Measurements from ENCODE around the gene MRPL38. TPM values are rescaled to one million over a fixed set of nuclear protein-coding genes. Genes with fewer than 3 reads are reported as not detected.

MRPL38 gene
- total RNA-seq, 2 donors from 2014 or later, result 40.3 to 85.6 TPM

- peaks cover 8% of the 10 kb centered on the region for H3K4me1 ChIP-seq (replicated peaks)
- H3K27me3 ChIP-seq (replicated peaks; ENCODE audit: insufficient read depth), result no peaks in the 10 kb centered on the region
- H3K9me3 ChIP-seq, result no peaks in the 10 kb centered on the region
- intact Hi-C loops (cut with DNase I), result loop anchor here (2.0 kb wide), 1 partner anchor 41 kb away; the partner anchor contains the start of gene TRIM65
- peaks cover 0 to under 1% of the 10 kb centered on the region in 2 donors for H3K36me3 ChIP-seq
- peak overlapping the region; percentile 72 to 89 for H3K4me3 ChIP-seq
- 2% methylated on average over 24 of the region's 24 CpGs for WGBS
- H3K27ac ChIP-seq, result peak overlapping the region; percentile 98
- no peak for TF ChIP-seq CTCF (IDR thresholded peaks at IDR 0.05)
- TF ChIP-seq POLR2A (IDR thresholded peaks at IDR 0.05), result no peak
- TF ChIP-seq POLR2AphosphoS5 (IDR thresholded peaks at IDR 0.05), result no peak
- DNase-seq (ENCODE audit: low spot score), result no peak
Observed at GRCh38 chr17:75856062-75856756, 48.5 kb downstream of the MRPL38 start.

GRCh38 chr17:75855310-75856061, 49.2 kb downstream of the MRPL38 start, which contains the start of gene WBP2:
TSS of gene WBP2 (minus strand) at chr17:75855335. CDS start at chr17:75855297, 38 bp downstream.
- H3K9me3 ChIP-seq, result no peaks in the 10 kb centered on the region
- intact Hi-C loops (cut with DNase I), result loop anchor here (2.0 kb wide), 3 partner anchors 17 to 71 kb away; partner anchors contain the start of genes TRIM65 and UNK
- H3K27ac ChIP-seq, result peak within 1 kb of the TSS; percentile 98
- WGBS, result under 1% methylated on average over 58 of the region's 58 CpGs
- TF ChIP-seq POLR2A (IDR thresholded peaks at IDR 0.05), result peak; percentile 99
- TF ChIP-seq CTCF (IDR thresholded peaks at IDR 0.05), result peak; percentile 31 to 92 (median 50)
- TF ChIP-seq POLR2AphosphoS5 (IDR thresholded peaks at IDR 0.05), result peak; percentile 100
- H3K4me3 ChIP-seq, result peak within 1 kb of the TSS; percentile 72 to 89
- H3K4me1 ChIP-seq (replicated peaks), result peaks cover 8% of the 10 kb centered on the region
- H3K36me3 ChIP-seq, result peaks cover 6 to 8% of the 10 kb centered on the region in 2 donors
- no peaks in the 10 kb centered on the region for H3K27me3 ChIP-seq (replicated peaks; ENCODE audit: insufficient read depth)
- peak; percentile 100 for DNase-seq (ENCODE audit: low spot score)

GRCh38 chr17:75854881-75855309, 49.8 kb downstream of the MRPL38 start:
- intact Hi-C loops (cut with DNase I), result loop anchor here (2.0 kb wide), 2 partner anchors 18 to 70 kb away; partner anchors contain the start of gene UNK

GRCh38 chr17:75854101-75854748, 50.5 kb downstream of the MRPL38 start:
- 29% methylated on average over 7 of the region's 7 CpGs for WGBS
- H3K27me3 ChIP-seq (replicated peaks; ENCODE audit: insufficient read depth), result no peaks in the 10 kb centered on the region
- intact Hi-C loops (cut with DNase I), result loop anchor here (2.0 kb wide), 2 partner anchors 19 to 69 kb away; partner anchors contain the start of gene UNK
- no peaks in the 10 kb centered on the region for H3K9me3 ChIP-seq
- peaks cover 14 to 16% of the 10 kb centered on the region in 2 donors for H3K36me3 ChIP-seq
- peak; percentile 53 for TF ChIP-seq POLR2AphosphoS5 (IDR thresholded peaks at IDR 0.05)
- no peak for TF ChIP-seq POLR2A (IDR thresholded peaks at IDR 0.05)
- peak overlapping the region; percentile 98 for H3K27ac ChIP-seq
- DNase-seq (ENCODE audit: low spot score), result no peak
- peak overlapping the region; percentile 72 to 89 for H3K4me3 ChIP-seq
- H3K4me1 ChIP-seq (replicated peaks), result peaks cover 8% of the 10 kb centered on the region

More at GRCh38 chr17:75854881-75855309, 49.8 kb downstream of the MRPL38 start:
- Histone ChIP-seq H3K36me3 (peaks cover 10 to 11% of the 10 kb centered on the region in 2 donors), H3K27me3 (replicated peaks; ENCODE audit: insufficient read depth) (no peaks in the 10 kb centered on the region), H3K9me3 (no peaks in the 10 kb centered on the region), H3K4me1 (replicated peaks) (peaks cover 8% of the 10 kb centered on the region), H3K4me3 (peak overlapping the region; percentile 72 to 89), H3K27ac (peak overlapping the region; percentile 98)
- TF ChIP-seq POLR2AphosphoS5 (IDR thresholded peaks at IDR 0.05) (no peak), POLR2A (IDR thresholded peaks at IDR 0.05) (peak; percentile 34), CTCF (IDR thresholded peaks at IDR 0.05) (no peak)
- 0% methylated on average over 16 of the region's 19 CpGs for WGBS
- DNase-seq (ENCODE audit: low spot score), result no peak
